ENCODE results near the gene TPK1.

TPK1 gene

DNA sequence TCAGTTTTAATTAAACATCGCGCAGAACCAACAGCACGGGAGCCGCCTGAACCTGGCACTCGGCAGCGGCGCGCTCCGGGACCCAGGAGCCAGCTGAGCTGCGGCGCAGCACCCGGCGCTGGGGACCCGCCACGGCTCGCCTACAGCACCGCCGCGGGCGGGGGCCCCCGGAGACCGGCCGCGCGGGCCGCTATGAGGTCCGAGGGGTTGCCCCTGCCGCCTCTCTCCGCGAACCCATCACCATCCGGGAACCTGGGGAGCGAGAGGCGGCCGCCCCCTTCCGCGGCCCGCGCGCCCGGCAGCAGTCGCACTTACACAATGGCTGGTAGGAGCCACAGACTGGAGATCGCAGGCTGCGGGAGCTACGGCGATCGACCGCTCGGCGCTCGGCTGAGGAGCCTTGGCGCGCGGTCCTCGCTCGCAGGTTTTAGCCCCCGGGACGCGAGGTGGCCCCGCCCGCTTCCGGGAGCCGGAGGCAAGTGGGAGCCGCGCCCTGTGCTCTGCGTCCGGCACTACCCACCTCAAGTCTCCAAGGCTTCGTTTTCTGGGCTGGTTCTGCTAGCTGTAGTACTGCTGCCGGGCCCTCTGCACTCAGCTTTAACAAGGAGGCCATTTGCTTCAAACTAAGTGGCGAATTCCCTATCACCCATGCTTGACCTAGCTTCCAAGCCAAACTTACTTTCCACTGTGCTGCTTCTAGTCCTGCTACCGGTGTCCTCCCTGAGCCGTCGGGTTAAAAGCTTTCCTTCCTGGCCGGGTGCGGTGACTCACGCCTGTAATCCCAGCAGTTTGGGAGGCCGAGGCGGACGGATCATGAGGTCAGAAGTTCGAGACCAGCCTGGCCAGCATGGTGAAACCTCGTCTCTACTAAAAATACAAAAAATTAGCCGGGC is at the start of gene TPK1:
Gene TPK1 (minus strand): TSS at position 402 of the 893 bp plus-strand sequence. CDS start 451 bp downstream, outside the sequence.
- peak; percentile 84 to 87 for DNase-seq

DNA sequence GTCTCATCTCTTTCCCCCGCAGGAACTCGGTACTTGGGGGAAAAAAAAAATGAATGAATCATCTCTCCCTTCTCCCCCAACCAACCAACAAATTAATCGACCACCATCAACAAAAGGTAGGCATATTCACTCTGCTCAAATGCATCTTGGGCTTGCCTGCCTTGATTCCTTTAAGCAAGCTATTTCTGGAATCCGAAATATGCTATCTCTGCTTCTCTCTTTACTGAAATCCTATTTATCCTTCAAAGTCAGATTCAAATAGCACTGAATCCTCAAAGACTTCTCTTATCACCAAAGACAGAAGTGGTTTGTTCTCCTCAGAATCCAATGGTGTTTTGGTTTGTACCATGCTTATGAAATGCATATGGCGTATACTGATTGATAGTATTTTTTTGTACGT is 49.6 kb upstream of the TPK1 start:
- no peak for DNase-seq

- no peak for DNase-seq
Measured at GRCh38 chr7:144884896-144885295, 49.0 kb upstream of the TPK1 start.

DNA sequence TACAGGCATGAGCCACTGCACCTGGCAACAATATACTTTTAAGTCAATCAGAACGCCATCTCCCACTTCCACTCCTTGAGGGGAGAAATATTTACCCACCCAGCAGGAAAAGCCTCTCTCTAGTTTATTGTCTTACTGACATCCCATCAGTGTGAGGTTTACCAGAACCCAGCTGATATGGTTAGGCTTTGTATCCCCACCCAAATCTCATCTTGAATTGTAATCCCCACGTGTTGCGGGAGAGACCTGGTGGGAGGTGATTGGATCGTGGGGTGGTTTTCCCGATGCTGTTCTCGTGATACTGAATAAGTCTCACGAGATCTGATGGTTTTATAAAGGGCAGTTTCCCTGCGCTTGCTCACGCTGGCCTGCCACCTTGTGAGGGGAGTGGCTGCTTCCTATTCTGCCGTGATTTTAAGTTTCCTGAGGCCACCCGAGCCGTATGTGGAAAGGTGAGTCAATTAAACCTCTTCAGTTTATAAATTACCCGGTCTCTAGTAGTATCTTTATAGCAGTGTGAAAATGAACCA is 37.5 kb upstream of the TPK1 start:
- DNase-seq: no peak

GRCh38 chr7:144869082-144869481 is 33.2 kb upstream of the TPK1 start:
- DNase-seq: no peak

- no peak for DNase-seq
Measured at GRCh38 chr7:144866189-144866588, 30.3 kb upstream of the TPK1 start.

DNA sequence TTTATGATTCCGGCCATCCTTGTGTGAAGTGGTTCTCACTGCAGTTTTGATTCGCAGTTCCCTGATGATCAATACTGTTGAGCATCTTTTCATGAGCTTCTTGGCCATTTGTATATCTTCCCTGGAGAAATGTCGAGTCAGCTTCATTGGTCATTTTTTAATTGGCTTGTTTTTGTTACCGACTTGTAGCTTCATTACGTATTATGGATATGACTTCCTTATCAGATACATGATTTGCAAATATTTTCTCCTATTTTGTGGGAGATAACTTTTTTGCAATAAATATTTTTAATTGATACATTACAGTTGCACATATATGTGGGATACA is 27.4 kb upstream of the TPK1 start:
- no peak for DNase-seq

DNA sequence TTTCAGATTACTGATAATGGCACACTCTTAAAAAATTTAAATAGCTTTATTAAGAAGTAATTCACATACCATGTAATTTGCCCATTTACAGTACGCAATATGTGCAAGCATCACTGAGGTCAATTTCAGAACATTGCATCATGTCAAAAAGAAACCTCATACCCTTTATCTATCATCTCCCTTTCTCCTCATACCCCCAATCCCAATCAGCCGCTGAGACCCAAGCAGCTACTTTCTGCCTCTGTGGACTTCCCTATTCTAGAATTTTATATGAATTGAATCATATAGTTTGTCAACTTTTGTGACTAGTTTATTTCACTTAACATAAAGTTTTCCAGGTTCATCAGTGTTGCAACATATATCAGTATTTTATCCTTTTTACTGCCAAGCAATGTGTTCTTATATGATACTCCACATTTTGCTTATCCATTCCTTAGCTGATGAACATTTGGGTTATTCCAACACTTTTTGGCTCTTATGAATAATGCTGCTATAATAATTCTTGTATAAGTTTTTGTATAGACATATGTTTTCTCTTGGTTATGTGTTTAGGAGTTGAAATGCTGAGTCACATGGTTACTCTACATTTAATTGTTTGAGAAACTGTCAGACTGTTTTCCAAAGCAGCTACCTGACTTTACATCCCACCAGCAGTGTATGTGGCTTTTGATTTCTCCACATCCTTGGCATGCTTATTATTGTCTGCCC is 26.9 kb upstream of the TPK1 start:
- DNase-seq: no peak

- no peak for DNase-seq
Measured at GRCh38 chr7:144859739-144860138, 23.9 kb upstream of the TPK1 start.

DNA sequence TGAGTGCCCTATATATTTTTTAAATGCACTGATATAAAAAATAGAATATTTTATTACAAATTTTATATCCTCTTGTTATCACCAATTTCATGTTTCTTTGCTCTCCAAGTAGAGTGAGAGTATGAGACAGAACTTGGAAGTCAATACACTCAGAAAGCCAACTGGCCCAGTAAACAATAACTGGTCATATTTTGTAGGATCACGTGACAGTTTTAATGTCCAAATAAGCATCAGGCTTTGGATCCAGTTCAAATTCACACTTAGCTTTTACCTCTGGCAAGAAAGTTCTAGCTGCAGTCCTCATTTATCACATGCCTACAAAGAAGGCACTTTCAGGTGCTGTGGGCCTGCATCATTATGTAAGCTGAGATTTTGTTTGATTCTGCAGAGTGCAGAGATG is 21.6 kb upstream of the TPK1 start:
- DNase-seq: no peak

- no peak for DNase-seq
Measured at GRCh38 chr7:144854839-144855424, 19.1 kb upstream of the TPK1 start.

DNA sequence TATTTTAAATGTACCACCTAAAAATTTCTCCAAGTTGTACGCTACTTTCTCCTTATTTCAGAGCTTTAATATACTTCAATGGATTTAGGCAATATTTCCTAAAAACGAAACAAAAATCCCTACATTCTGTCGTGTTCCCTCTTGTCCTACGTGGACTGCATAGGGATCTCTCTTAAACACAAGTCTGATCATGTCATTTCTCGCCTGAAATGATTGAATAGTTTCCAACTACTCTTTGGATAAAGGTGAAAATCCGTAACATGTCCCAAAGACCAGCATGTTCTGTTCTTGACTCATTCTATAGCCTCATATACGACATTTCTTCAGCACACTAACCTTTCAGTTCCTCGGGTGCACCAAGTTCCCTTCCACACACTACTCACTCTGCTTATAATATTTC is 17.7 kb upstream of the TPK1 start:
- DNase-seq: no peak

DNA sequence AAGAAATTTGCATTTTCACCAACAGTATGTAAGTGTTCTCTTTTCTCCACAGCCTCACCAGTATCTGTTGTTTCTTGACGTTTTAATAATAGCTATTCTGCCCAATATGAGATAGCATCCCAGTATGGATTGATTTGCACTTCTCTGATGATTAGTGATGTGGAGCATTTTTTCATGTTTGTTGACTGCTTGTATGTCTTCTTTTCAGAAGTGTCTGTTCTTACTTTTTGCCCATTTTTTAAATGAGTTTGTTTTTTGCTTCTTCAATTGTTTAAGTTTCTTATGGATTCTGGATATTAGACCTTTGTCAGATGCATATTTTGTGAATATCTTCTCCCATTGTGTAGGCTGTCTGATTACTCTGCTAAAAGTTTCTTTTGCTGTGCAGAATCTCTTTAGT is 12.2 kb upstream of the TPK1 start:
- no peak for DNase-seq

DNA sequence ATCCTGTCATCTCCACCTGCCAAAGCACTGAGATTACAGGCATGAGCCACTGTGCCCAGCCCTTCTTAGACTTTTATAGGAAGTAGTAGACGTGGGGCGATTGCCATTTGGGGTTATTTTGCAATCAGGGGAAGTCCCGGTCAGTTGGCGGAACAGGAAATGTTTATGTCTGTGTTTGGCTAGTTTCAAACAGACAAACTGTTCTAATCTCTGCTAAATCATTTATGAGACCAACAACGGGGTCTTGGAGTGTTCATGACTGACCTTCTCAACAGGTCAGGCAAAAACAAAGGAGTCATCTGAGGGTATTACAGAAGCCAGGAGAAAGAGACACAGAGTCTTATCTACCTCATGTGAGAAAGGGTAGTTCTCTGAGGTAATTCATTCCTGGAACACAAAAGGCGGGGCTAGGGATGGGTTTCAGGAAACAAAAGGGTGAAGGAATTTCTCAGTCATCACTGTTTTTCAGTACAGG is 6.6 kb upstream of the TPK1 start:
- DNase-seq: no peak

GRCh38 chr7:144836545-144836842 is 641 bp upstream of the TPK1 start:
- no peak for DNase-seq

- peak in 1 of 2 donors; percentile 43 for DNase-seq
Measured at GRCh38 chr7:144835155-144835611, 670 bp downstream of the TPK1 start.

DNA sequence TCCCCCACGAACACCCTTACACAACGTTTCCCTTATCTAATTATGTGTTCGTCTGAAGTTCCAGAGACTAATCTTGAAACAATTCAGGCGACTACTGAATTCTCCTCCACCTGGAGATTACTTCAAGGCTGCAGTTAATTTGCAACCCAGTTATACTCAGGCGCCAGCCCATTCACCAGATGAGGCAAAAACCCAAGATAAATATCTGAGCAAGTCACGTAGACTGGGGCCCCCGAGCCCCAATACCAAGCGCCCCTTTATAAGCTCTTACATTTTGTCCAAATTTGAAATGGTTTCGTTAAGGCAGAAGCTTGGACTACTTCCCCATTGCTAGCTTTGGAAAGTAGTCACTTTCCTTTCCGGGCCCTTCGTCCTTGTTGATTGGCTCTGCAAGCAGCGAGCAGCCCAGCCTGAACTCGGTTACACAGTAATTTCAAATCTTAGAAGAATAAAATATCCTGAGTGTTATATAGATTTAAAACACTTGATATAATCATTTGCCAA is 1.2 kb downstream of the TPK1 start:
- peak in 1 of 2 donors; percentile 23 for DNase-seq

GRCh38 chr7:144830811-144831210 is 5.0 kb downstream of the TPK1 start:
- DNase-seq: no peak

- no peak for DNase-seq
Measured at GRCh38 chr7:144830024-144830785, 5.6 kb downstream of the TPK1 start.

DNA sequence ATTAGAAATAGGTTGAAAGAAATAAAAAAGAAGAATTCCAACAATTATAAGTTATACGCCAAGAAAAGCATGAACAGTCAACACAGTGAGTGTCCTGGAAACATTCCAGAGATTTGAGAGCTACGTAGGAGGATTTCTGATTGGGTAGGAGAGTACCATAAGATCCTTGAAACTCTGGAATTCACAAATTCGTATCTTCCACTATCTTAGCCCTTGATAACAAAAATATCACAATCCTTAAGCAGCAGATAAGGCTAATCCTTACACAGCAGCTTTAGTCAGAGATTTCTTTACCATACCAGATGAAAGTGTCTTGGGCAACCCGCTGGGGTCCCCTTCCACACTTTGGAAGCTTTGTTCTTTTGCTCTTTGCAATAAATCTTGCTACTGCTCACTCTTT is 8.2 kb downstream of the TPK1 start:
- DNase-seq: no peak

DNA sequence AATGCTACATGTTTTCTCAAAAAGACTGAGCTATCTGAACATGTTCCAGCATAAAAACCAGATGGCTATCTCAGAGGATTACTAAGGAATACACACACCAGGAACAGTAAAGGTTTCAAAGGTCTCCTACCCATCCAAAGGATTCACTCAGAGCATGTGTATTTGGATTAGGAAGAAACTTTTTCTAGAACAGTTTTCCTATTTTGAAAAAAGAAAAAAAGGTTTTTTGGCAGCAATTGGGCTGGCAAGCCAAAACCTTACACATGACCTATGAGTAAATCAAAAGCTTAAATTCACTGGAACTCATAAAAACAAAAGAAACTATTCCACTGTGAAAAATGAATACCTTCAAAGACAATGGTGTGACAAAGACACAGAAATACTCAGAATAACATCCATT is 9.6 kb downstream of the TPK1 start:
- no peak for DNase-seq

DNA sequence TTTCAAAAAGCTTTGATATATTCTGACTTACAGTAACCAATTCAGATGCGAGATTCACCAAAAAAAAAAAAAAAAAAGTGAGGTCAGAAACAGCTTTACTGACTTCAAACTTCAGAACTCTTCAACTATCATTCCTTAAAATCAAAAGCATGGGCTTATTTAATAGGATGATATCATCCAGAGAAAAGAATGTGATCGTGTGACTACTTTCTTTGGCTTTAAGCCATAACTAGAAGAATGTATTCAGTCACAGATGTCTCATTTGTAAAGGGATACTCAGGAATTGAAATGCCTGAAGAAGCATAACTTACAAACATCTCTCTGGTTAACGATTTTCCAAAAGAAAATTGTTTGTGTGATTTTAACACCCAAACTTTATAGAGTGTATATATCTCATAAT is 11.5 kb downstream of the TPK1 start:
- DNase-seq: no peak

GRCh38 chr7:144822223-144822622 is 13.6 kb downstream of the TPK1 start:
- DNase-seq: no peak
